Medulla oblongata (tissue), 1 donor: ENCODE results near the gene APOL1.
"Not testable (repeated sequence)": the region's sequence is repeated elsewhere in the genome, so short reads cannot be mapped to it uniquely, and the experiment has no call there.

Experiments
- DNase-seq: peaks from one replicate; pipeline ENCODE4 v3.0.0-alpha.2; 2015; ENCODE audit errors: extremely low spot score

The APOL1 gene

DNA sequence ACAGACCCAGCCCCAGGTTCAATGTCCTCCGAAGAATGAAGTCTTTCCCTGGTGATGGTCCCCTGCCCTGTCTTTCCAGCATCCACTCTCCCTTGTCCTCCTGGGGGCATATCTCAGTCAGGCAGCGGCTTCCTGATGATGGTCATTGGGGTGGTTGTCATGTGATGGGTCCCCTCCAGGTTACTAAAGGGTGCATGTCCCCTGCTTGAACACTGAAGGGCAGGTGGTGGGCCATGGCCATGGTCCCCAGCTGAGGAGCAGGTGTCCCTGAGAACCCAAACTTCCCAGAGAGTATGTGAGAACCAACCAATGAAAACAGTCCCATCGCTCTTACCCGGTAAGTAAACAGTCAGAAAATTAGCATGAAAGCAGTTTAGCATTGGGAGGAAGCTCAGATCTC lies 14.1 kb downstream of the APOL1 start:
- no peak for DNase-seq

DNA sequence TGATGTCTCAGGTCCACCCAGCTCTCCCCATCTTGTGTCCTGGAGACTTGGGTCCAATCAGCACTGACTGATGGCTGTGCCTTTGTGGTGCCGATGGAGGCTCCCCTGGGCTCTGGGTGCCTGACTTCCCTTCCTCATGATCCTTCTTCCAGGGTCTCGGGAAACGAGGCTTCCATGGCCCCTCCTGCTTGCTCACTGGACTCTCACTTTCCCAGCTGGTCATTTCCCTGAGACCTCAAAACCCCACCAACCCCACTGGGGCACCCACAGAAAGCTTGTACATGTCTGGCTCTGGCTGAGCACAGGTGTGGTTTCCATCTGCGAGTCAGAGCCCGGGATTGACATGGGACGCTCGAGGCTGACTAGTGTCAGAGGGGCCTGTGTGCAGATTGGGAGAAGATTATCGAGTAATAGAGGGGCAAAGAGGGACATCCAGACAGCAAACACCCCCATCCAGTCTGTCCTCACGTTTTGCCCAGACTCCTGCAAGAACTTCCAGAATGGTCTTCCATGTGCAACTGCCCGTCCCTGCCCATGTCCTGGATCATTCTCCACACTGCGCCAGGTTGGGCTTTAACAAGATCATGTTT lies 15.1 kb downstream of the APOL1 start:
- DNase-seq = no peak

DNA sequence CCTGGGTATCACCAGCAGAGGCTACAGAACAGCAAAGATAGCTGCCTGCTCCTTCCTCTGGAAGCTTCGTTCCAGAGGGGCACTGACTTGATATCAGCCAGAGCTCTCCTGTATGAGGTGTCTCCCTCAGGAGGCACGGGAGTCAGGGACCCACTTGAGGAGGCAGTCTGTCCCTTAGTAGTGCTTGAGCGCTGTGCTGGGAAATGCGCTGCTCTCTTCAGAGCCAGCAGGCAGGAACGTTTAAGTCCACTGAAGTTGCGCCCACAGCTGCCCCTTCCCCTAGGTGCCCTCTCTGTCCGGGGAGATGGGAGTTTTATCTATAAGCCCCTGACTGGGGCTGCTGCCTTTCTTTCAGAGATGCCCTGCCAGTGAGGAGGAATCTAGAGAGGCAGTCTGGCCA lies 18.3 kb downstream of the APOL1 start:
- DNase-seq = not testable (repeated sequence)

DNA sequence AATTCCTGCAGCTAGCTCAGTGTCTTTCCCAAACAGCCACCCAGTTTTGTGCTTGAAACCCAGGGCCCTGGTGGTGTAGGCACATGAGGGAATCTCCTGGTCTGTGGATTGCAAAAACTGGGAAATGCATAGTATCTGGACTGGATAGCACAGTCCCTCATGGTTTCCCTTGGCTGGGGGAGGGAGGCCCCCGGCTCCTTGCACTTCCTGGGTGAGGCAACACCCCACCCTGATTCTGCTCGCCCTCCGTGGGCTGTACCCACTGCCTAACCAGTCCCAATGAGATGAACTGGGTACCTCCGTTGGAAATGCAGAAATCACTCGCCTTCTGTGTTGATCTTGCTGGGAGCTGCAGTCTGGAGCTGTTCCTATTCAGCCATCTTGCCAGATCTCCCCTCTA lies 19.0 kb downstream of the APOL1 start:
- DNase-seq = not testable (repeated sequence)

DNA sequence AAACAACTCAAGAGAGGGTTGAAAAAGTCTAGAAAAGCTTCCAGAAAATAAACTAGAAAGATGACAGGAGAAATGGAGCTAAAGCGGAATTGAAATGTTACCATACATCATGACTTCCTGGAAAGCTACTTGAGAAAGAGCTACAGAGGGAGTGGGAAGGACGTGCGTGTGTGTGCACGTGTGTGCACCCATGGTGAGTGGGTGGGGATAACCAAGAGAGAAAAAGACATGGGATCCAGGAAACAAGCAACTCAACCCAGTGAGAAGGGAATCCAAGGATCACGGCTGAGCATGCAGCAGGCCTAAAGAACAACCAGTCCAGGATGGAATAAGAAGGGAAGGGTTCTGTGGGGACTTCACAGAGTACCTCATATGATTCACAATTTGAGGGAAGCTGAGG lies 21.6 kb downstream of the APOL1 start:
- DNase-seq = no peak

DNA sequence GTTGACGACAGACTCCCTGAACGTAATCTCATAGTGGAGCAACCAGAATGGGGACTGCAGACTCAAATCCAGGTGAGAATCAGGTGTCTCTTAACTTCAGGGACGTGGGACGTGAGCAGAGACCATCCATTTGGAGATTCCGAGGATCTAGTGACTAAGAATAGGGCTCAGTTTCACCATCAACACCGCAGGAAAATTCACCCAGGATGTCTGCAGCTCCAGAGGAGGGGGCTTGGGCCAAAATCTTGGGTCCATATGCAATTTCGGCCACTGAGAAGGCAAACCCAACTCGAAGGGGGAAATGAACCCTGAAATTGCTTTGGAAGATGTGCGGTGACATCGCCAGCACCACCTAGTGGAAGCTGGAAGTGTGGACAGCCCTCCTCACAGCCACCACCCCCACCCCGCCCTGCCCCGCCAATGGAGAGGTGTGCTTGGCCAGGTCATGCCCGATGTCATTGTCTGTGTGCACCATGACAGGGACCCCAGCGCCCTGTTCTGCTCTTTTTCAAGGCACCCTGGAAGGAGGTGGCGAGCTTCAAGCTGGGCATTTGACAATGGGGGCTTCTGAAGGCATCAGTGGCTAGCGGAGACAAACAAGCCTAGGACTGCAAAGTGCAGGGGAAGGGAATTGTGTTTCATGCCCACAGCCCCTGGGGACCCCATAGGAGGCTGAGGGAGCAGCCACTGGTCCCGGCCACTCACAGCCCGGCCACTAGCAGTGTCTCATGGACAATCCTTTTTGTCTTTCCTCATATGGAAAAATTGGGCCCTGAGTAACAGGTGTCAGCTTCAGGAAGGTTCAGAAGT lies 24.8 kb downstream of the APOL1 start:
- peak; percentile 77 for DNase-seq

DNA sequence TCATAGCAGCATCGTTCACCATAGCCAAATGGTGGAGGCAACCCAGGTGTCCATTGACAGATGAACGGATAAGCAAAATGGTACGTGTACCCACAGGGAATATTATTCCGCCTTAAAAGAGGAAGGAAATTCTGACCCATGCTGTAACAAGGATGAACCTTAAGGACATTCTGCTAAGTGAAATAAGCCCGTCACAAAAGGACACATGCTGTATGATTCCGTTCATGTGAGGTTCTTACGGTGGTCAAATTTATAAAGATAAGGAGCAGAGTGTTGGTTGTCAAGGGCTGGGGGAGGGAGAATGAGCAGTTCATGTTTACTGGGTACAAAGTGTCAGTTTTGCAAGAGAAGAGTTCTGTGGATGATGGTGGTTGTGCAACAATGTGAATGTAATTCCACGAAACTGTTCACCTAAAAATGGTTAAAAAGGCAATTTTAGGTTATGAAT lies 26.3 kb downstream of the APOL1 start:
- no peak for DNase-seq

DNA sequence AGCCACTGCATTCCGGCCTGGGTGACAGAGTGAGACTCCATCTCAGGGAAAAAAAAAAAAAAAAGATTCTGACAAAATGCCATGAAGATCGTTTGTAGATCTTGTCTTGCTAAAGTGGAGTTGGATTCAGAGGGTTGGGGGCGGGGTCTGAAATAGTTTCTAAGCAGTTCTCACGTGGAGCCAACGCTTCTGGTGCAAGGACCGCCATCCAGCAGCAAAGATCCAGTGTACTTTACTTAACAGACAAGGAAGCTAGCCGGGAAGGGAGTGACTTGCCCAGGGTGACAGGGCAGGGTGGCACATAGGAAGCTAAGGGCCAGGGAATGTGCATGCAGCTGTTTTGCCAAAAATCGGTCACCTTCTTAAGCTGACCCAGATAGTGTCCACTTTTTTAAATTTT lies 27.4 kb downstream of the APOL1 start:
- DNase-seq = no peak

DNA sequence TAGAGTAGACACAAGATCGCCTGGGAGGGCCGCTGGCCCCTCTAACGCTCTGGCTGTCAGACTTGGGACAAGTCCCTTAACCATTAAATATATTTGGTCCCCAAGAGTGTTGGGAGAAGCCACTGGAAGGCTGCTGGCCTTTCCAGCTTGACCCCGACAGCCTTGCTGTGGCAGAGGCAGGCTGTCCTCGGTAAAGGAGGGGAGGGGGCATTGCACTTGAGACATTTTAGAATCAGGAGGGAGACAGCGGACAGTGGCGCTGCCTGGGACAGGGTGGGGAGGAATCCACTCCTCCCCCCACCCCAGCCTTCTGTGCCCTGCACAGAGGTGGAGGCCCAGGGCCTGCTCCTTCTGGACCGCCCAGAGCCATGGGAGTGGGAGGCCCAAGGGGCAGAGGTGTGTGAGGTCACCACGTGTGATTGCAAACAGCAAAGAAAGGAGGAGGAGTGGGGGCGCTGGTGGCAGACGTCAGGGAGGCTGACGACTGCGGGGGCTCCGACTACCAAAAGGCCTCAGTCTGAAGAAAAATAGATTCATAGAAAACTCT lies 28.9 kb downstream of the APOL1 start:
- no peak for DNase-seq

DNA sequence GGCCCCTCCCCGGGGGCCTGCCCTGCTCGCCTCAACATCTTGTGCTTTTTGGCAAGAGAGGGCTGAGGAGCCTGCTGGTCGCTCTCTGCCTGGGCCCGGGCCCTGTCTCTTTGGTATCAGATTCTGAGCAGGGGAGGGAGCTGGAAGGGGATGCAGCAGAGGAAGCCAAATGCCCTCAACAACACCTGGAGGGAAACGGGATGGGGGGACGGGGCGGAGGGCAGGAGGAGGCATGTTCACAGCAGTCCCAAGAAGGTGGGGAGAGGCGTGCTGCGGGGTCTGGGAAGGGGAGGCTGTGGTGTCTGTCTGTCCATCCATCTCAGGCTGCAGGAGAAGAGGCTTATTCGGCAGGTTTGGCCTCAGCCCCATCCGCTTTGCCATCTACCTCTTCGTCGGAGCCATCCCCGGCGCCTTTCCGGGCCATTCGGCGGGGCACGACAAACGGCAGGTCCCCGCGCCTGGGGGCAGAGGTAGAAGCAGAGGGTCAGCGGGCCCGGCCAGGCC lies 29.4 kb downstream of the APOL1 start:
- DNase-seq = no peak

DNA sequence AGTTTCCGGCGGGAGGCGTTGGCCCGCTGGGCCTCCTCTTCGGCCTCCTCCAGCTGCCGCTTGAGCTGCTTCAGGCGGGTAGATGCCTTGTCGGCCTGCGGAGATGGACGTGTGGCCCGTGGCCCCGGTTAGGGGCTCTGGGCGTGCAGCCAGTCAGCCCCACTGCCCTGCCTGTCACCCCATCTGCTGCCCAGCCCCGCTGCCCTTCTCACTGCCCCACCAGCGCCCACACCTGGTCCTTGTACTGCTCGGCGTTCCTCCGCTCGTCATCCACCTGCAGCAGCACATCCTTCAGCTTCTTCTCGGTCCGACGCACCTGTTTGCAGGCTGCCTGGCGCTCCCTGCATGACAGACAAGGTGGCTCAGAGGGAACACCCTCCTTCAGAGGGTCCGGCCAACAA lies 31.2 kb downstream of the APOL1 start:
- DNase-seq = no peak

DNA sequence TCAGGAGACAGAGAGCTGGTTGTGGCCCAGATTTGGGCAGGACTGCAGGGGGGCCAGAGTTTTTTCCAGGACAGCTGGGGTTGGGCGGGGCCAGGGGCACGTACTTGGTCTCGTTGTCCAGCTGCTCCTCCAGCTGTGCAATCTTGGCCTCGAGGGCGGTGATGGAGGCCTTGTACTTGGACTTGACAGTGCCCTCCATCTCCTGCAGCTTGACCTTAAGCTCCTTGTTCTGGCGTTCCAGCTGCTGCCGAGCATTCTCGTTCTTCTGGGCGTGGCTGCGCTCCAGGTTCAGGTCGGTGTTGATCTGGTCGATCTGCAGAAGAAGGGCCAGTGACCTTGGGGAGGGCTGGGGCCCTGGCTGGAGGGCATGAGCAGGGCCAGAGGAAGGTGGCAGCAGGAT lies 32.1 kb downstream of the APOL1 start:
- no peak for DNase-seq

DNA sequence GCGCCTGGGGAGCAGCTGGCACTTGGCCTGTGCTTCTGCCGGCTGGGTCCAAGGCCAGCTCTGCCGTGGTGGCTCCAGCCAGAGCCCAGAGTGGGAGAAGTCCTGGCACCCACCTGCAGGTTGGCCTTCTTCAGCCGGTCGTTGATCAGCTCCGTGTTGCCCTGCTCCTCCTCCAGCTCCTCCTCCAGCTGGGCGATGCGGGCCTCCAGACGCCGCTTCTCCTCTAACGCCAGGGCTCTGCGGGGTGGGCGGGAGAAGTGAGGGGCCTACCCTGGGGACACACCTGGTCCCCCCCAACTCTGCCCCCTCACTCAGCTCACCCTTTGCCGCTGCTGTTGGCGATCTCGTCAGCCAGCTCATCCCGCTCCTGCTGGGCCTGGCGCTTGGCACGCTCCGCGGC lies 32.6 kb downstream of the APOL1 start:
- no peak for DNase-seq

DNA sequence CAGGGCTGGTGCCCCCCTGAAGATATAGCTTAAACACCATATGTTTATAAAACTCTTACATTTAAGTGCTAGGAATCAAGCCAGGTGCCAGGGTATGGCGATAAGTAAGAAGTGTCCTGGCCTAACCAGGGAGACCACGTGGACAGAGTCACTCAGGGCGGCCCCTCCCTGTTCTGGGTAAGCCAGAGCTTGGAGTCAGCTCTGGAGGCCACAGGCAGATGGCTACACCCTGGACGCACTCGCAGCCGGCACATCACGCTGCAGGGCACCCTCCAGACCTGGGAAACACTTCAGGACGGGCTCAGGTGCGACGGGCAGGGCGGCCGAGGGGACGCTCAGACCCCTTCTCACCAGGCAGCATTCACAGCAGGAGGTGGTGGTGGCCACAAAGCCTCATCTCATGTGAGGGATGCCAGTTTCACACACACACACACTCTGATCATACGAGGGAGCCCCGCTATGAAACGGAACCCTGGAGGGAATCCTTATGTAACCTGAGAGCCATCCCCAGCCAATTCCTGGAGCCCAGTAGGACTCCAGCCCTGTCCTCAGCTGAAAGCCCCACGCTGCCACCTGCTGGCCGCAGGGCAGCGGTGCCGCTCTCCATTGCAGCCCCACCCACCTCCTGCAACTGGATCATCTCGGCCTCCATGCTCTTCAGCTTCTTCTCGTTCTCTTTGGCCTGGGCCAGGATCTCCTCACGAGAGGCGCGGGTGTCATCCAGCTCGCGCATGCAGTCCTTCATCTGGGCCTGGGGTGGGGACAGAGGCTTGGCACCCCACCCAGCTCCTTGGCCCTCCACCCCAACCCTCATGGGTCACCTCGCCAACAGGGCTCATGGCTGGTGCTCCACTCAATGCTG lies 33.4 kb downstream of the APOL1 start:
- DNase-seq = peak; percentile 81

DNA sequence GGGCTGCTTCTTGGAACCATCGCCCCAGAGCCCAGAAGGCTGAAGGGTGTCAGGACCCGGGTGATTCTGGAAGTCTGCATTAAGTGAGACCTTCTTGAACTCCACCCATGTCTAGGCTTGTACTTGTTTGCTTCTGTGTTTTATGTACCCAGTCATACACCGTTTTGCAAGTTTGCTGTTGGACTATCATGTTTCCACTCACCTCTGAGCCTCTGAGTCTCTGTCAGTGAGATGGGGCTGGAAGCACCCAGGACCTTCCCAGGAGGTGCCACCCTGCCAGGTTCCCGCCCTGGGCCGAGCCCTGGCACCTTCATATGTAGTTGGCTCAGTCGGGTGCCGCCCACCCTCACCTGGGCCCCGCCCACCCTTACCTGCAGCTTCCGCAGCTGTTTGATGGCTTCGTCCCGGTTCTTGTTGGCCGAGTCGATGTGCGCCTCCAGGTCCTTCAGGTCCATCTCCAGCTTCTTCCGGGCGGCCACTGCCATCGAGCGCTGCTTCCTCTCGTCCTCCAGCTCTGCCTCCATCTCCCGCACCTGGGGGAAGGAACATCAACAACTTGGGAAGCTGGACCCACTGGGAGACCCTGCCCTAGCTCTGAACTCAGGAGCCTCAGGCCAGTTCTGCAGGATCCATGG lies 35.1 kb downstream of the APOL1 start:
- no peak for DNase-seq

DNA sequence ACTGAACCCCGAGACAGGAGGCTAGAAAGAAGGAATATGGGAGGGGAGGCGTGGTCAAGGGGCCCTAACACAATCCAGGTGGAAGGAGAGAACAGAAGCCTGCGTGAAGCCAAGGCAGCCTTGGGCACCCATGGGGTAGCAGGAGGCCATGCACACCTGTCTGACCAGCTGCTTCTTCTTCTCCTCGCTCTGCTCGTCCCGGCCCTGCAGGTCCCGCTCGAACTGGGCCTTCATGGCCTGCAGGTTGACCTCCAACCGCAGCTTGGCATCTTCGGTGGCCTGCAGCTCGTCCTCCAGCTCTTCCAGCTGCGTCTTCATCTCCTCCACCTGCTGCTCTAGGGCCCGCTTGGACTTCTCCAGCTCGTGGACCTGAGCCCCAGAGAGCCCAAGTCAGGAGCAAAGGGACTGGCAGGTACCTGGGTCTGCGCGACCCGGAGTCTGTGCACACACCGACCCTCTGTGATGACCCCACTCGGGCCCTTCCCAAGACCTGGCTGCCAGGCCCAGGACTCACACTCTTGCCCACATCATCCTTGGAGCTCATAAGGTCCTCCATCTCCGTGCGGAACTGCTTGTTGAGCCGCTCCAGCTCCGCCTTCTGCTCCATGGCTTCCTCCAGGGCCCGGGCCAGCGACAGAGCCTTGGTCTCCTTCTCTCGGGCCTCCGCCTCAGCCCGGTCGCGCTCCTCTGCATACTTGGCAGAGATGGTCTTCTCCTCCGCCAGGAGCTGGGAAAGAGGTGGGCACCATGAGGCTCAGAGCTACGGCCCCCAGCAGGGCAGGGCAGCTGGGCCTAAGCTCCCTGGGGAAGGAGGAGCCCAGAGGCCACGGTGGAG lies 35.9 kb downstream of the APOL1 start:
- DNase-seq = no peak

DNA sequence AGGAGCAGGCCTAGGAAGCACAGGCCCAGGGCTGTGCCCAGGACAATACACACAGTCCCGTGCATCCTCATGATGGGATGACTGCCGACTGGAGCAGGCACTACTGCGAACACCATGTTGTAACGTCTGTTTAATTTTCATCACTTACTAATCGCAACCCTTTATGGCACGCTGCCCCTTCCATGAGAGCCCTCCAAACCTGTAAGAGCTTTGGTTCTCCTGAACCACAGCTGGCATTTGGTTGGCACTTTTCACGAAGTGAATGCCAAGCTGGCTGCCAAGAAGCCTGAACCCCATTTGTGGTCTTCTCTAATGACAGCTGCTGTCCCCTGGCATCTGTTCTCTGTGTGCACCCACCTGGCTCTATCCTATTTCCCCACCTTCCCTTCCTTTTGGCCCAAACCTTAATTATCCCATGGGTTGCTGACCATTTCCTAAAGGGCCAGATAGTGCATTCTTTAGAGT lies 36.5 kb downstream of the APOL1 start:
- no peak for DNase-seq

DNA sequence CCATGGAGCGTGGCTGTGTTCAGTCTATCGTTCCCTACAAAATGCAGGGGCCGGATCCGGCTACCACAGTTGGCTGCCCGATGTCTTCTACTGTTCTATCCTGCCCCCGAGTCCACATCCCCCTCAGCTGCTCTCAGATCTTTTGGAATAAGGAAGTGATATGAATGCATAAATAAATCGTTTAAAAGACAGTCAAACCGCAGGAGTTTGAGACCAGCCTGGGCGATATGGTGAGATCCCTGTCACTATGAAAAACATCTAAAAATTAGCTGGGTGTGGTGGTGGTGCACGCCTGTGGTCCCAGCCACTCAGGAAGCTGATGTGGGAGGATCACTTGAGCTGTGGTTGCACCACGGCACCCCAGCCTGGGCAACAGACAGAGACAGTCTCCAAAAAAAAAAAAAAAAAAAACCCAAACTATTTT lies 37.0 kb downstream of the APOL1 start:
- not testable (repeated sequence) for DNase-seq

DNA sequence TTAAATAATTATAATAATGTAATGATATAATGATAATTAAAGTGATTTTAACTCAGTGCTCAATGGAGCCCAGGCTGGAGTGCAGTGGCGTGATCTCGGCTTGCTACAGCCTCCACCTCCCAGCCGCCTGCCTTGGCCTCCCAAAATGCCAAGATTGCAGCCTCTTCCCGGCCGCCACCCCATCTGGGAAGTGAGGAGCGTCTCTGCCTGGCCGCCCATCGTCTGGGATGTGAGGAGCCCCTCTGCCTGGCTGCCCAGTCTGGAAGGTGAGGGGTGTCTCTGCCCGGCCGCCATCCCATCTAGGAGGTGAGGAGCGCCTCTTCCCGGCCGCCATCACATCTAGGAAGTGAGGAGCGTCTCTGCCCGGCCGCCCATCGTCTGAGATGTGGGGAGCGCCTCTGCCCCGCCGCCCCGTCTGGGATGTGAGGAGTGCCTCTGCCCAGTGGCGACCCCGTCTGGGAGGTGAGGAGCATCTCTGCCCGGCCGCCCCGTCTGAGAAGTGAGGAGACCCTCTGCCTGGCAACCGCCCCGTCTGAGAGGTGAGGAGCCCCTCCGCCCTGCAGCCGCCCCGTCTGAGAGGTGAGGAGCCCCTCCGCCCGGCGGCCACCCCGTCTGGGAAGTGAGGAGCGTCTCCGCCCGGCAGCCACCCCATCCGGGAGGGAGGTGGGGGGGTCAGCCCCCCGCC lies 37.6 kb downstream of the APOL1 start:
- DNase-seq = not testable (repeated sequence)
